Neural cell (in vitro differentiated cells): ENCODE measurements around the gene SDC1.

Experiments
- EP300 ChIP-seq: fragments of 450-650 bp; conservative IDR thresholded peaks from 2 replicates; pipeline ENCODE4 v1.6.1; 2014; ENCODE audit warnings: antibody characterized with exemption, mild to moderate bottlenecking, moderate library complexity; ENCODE audit not compliant: poor library complexity, severe bottlenecking
- MXI1 ChIP-seq: fragments of 450-650 bp; conservative IDR thresholded peaks from 2 replicates; pipeline ENCODE4 v1.6.1; 2014; ENCODE audit warnings: antibody characterized with exemption, mild to moderate bottlenecking; ENCODE audit not compliant: poor library complexity, severe bottlenecking
- POLR2AphosphoS5 ChIP-seq: IDR thresholded peaks from 2 replicates; pipeline ENCODE4 v1.6.1; 2012
- RAD21 ChIP-seq: fragments of 450-650 bp; conservative IDR thresholded peaks from 2 replicates; pipeline ENCODE4 v1.6.1; 2014; ENCODE audit warnings: antibody characterized with exemption, mild to moderate bottlenecking, moderate library complexity
- SMC3 ChIP-seq: fragments of 450-650 bp; conservative IDR thresholded peaks from 2 replicates; pipeline ENCODE4 v1.6.1; 2014; ENCODE audit warnings: antibody characterized with exemption, mild to moderate bottlenecking, moderate library complexity; ENCODE audit not compliant: poor library complexity
- TAF1 ChIP-seq: IDR thresholded peaks from 2 replicates; pipeline ENCODE4 v1.6.1; 2012; ENCODE audit warnings: low read depth
- TF ChIP-seq, protein P1 (sequence below): fragments of 450-650 bp; IDR thresholded peaks from 2 replicates; pipeline ENCODE4 v1.5.1; 2014; ENCODE audit warnings: antibody characterized with exemption, mild to moderate bottlenecking, moderate library complexity; ENCODE audit not compliant: poor library complexity, severe bottlenecking
- TF ChIP-seq, protein P2 (sequence below): IDR thresholded peaks from 2 replicates; pipeline ENCODE4 v1.6.1; 2012; ENCODE audit warnings: borderline replicate concordance

DNA sequence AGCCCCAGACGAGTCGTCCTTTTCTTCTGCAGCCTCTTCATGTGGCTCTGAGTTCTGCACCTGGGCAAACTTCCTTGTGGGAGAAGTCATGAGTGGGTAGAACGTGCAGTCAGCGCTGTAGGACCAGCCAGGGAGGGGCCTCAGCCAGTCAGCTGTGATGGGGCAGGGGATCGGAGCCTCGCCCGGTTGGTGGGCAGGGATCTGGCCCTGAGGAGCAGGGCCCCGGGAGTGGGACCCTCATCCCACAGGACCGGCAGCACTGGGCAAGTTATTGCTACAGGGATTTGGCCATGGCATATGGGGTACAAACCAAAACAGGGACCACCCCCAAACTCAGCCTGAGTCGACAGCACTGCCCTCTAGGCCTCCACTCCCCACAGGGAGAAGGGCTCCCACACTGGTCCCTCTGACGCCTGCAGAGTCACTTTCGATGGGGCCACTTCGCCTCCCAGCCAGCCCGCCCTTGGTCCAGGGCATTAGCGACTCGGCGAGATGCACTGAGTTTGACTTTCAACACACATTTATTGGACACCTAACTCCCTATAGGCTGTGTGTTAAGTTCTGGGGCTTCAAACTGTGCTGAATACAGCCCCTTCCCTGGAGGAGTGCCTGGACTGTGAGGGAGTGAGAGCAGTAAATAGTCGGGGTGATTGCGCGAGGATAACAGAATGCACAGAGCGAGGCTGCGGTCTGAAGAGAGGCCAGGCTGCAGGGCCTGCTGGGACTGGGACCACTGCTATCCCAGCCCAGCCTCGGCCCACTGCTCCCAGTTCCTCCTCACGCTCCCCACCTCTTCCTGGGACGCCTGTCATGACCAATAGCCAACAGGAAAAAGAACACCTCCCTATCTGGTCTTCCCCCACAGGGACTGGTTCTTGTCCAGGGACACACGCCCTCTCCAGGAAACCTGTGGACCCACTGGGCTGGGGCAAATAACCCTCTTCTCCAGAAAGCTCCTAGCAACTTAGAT lies 55.9 kb downstream of the SDC1 start:
- TF ChIP-seq, protein P1, sequence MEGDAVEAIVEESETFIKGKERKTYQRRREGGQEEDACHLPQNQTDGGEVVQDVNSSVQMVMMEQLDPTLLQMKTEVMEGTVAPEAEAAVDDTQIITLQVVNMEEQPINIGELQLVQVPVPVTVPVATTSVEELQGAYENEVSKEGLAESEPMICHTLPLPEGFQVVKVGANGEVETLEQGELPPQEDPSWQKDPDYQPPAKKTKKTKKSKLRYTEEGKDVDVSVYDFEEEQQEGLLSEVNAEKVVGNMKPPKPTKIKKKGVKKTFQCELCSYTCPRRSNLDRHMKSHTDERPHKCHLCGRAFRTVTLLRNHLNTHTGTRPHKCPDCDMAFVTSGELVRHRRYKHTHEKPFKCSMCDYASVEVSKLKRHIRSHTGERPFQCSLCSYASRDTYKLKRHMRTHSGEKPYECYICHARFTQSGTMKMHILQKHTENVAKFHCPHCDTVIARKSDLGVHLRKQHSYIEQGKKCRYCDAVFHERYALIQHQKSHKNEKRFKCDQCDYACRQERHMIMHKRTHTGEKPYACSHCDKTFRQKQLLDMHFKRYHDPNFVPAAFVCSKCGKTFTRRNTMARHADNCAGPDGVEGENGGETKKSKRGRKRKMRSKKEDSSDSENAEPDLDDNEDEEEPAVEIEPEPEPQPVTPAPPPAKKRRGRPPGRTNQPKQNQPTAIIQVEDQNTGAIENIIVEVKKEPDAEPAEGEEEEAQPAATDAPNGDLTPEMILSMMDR: no peak
- TF ChIP-seq SMC3 (no peak), EP300 (no peak), POLR2AphosphoS5 (no peak), TAF1 (no peak), RAD21 (no peak), MXI1 (no peak)
- TF ChIP-seq, protein P2, sequence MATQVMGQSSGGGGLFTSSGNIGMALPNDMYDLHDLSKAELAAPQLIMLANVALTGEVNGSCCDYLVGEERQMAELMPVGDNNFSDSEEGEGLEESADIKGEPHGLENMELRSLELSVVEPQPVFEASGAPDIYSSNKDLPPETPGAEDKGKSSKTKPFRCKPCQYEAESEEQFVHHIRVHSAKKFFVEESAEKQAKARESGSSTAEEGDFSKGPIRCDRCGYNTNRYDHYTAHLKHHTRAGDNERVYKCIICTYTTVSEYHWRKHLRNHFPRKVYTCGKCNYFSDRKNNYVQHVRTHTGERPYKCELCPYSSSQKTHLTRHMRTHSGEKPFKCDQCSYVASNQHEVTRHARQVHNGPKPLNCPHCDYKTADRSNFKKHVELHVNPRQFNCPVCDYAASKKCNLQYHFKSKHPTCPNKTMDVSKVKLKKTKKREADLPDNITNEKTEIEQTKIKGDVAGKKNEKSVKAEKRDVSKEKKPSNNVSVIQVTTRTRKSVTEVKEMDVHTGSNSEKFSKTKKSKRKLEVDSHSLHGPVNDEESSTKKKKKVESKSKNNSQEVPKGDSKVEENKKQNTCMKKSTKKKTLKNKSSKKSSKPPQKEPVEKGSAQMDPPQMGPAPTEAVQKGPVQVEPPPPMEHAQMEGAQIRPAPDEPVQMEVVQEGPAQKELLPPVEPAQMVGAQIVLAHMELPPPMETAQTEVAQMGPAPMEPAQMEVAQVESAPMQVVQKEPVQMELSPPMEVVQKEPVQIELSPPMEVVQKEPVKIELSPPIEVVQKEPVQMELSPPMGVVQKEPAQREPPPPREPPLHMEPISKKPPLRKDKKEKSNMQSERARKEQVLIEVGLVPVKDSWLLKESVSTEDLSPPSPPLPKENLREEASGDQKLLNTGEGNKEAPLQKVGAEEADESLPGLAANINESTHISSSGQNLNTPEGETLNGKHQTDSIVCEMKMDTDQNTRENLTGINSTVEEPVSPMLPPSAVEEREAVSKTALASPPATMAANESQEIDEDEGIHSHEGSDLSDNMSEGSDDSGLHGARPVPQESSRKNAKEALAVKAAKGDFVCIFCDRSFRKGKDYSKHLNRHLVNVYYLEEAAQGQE: no peak
